HepG2 (cell line): ENCODE data around the gene TPBGL. TPM values are rescaled to one million over a fixed set of nuclear protein-coding genes. Genes with fewer than 3 reads are reported as not detected.

Experiments used
- ATAC-seq: fragments of 200-7000 bp; cut with Tn5 transposase; 3 replicates; pipeline ENCODE4 v1.9.1; 2020; ENCODE audit warnings: mild to moderate bottlenecking, moderate library complexity
- BruUV-seq: library from RNA; stranded (reverse); fragments of 400-500 nt; replicated peaks from 2 replicates; lab custom pipeline; 2021; lab: Mats Ljungman, UMichigan
- CTCF ChIA-PET: fragments of 300-600 bp; formaldehyde crosslinking; extraction: SDS; loops from one replicate; lab custom pipeline; 2021; ENCODE audit warnings: low total read pairs, inconsistent platforms, low intra/inter-chr PET ratio; lab: Yijun Ruan, JAX
- POLR2A ChIA-PET: fragments of 350-600 bp; sonication (Branson Sonifier 250); formaldehyde crosslinking; loops from one replicate; lab custom pipeline; 2020; ENCODE audit warnings: antibody characterized with exemption, inconsistent platforms; lab: Yijun Ruan, JAX
- DNase-seq: peaks from one replicate; pipeline ENCODE4 v3.0.0-alpha.2; 2015; ENCODE audit warnings: low spot score
- FAIRE-seq: peaks from 3 replicates; lab custom pipeline; 2011; peaks lifted over from hg19 to GRCh38; lab: Jason Lieb, UNC
- H2AFZ ChIP-seq: one replicate; pipeline ENCODE4 v1.6.1; 2011; ENCODE audit warnings: low read length, inconsistent platforms
- H3K27ac ChIP-seq: fragments of 300-600 bp; 3 replicates; pipeline ENCODE4 v1.8.0; 2011; ENCODE audit warnings: mixed run types, mild to moderate bottlenecking, mixed read lengths, low read length, inconsistent platforms; ENCODE audit not compliant: insufficient read depth; ENCODE audit errors: extremely low read length
- H3K27me3 ChIP-seq, 2 experiments: fragments of 200-600 bp in 1 of 2; 2 replicates in 1 of 2; 3 replicates in 1 of 2; pipeline versions ENCODE4 v1.6.0 to v1.8.0; 2011; ENCODE audit warnings: low read length in 2 of 2, mild to moderate bottlenecking in 2 of 2, moderate library complexity in 2 of 2, inconsistent platforms in 1 of 2; ENCODE audit not compliant: insufficient read depth in 2 of 2, control insufficient read depth in 1 of 2
- H3K36me3 ChIP-seq, 2 experiments: fragments of 200-600 bp in 1 of 2; replicated peaks in 1 of 2; 2 replicates in 1 of 2; 3 replicates in 1 of 2; pipeline versions ENCODE4 v1.5.1 to v1.8.0; 2011; ENCODE audit warnings: low read length in 2 of 2, inconsistent platforms in 1 of 2; ENCODE audit not compliant: insufficient read depth in 2 of 2, control insufficient read depth in 1 of 2
- H3K4me1 ChIP-seq: 2 replicates; pipeline ENCODE4 v1.5.1; 2012; ENCODE audit warnings: low read length, inconsistent platforms; ENCODE audit not compliant: insufficient read depth
- H3K4me2 ChIP-seq: 2 replicates; pipeline ENCODE4 v1.6.0; 2011; ENCODE audit warnings: low read depth, low read length, inconsistent platforms
- H3K4me3 ChIP-seq, 3 experiments: fragments of 200-600 bp in 1 of 3; sonication (generic), shearing (Covaris generic) in 1 of 3; replicated peaks in 1 of 3; 2 replicates each; pipeline ENCODE4 v1.5.1; 2011 to 2016; ENCODE audit warnings: low read length in 3 of 3, inconsistent platforms in 2 of 3, low read depth in 2 of 3, mild to moderate bottlenecking in 2 of 3, control low read depth in 1 of 3, mixed read lengths in 1 of 3; ENCODE audit not compliant: insufficient read depth in 1 of 3
- H3K79me2 ChIP-seq: one replicate; pipeline ENCODE4 v1.6.1; 2011; ENCODE audit warnings: low read length, inconsistent platforms; ENCODE audit not compliant: insufficient read depth
- H3K9ac ChIP-seq: 2 replicates; pipeline ENCODE4 v1.6.0; 2011; ENCODE audit warnings: mild to moderate bottlenecking, low read depth, low read length, inconsistent platforms; ENCODE audit not compliant: insufficient read depth
- H3K9me3 ChIP-seq: 2 replicates; pipeline ENCODE4 v1.5.1; 2012; ENCODE audit warnings: mild to moderate bottlenecking, low read length
- H4K20me1 ChIP-seq: 2 replicates; pipeline ENCODE4 v1.6.0; 2011; ENCODE audit warnings: inconsistent platforms, mild to moderate bottlenecking, low read length, moderate library complexity; ENCODE audit not compliant: insufficient read depth
- DR1 ChIP-seq: sonication (generic); formaldehyde crosslinking; IDR thresholded peaks from 2 replicates; pipeline ENCODE4 v1.8.0; 2021; ENCODE audit warnings: mild to moderate bottlenecking, missing genetic modification reagents, inconsistent platforms
- GATA4 ChIP-seq: sonication (generic); IDR thresholded peaks from 2 replicates; pipeline ENCODE4 v1.6.1; 2016; ENCODE audit warnings: antibody characterized with exemption, low read depth, borderline replicate concordance
- GTF3A ChIP-seq: sonication (generic); formaldehyde crosslinking; conservative IDR thresholded peaks from 2 replicates; pipeline ENCODE4 v1.4.0; 2020; ENCODE audit warnings: mild to moderate bottlenecking, missing genetic modification reagents
- ZNF792 ChIP-seq: IDR thresholded peaks from 2 replicates; pipeline ENCODE4 v1.6.1; 2016
- WGBS: methylation state at CpG from one replicate; pipeline ENCODE4 v1.1.6; 2017; ENCODE audit warnings: low lambda C conversion rate; 5-methylcytosine and 5-hydroxymethylcytosine counted together
- in situ Hi-C: cut with HindIII; loops from 2 replicates; pipeline ENCODE4 v1.10.0; 2017; ENCODE audit warnings: low pct_unique_long_range_greater_than_20kb; ENCODE audit not compliant: extremely low pct_ligation_motif_present
- intact Hi-C: fragments of 100-400 bp; cut with micrococcal nuclease; formaldehyde crosslinking; loops from one replicate; pipeline ENCODE4 v1.10.0; 2022; ENCODE audit not compliant: unreplicated experiment
- polyA plus RNA-seq, 8 experiments: library from polyadenylated mRNA; depleted of rRNA in 3 of 8; stranded (reverse) in 7 of 8; unstranded in 1 of 8; fragments of >200 nt; fragmentation: Illumina TruSeq in 4 of 8; extraction: Trizol in 4 of 8; gene quantifications; 2 replicates each; pipeline versions ENCODE4 v1.2.1 to v1.2.3, GENCODE V29; 2011 to 2016; ENCODE audit warnings: low read depth in 4 of 8, missing spikeins in 1 of 8, mixed read lengths in 1 of 8; ENCODE audit not compliant: insufficient read depth in 1 of 8
- total RNA-seq, 5 experiments: library from RNA; depleted of rRNA; stranded (reverse); fragments of >200 nt; fragmentation: Illumina TruSeq; extraction: Trizol; gene quantifications; 2 replicates each; pipeline ENCODE4 v1.2.3, GENCODE V29; 2016; ENCODE audit warnings: low read depth in 1 of 5
- TF ChIP-seq, protein P1 (sequence below): sonication (generic); formaldehyde crosslinking; IDR thresholded peaks from 2 replicates; pipeline ENCODE4 v1.4.0; 2020; ENCODE audit warnings: mild to moderate bottlenecking, missing genetic modification reagents
- TF ChIP-seq, protein P2 (sequence below): sonication (generic); formaldehyde crosslinking; IDR thresholded peaks from 2 replicates; pipeline ENCODE4; 2020; ENCODE audit warnings: missing genetic modification reagents, mild to moderate bottlenecking, borderline replicate concordance

TPBGL gene
- total and polyA plus RNA-seq, 2 of the 13 experiments (the other 11 are each of a cell fraction or from before 2014, with no cell fraction given): not detected

DNA sequence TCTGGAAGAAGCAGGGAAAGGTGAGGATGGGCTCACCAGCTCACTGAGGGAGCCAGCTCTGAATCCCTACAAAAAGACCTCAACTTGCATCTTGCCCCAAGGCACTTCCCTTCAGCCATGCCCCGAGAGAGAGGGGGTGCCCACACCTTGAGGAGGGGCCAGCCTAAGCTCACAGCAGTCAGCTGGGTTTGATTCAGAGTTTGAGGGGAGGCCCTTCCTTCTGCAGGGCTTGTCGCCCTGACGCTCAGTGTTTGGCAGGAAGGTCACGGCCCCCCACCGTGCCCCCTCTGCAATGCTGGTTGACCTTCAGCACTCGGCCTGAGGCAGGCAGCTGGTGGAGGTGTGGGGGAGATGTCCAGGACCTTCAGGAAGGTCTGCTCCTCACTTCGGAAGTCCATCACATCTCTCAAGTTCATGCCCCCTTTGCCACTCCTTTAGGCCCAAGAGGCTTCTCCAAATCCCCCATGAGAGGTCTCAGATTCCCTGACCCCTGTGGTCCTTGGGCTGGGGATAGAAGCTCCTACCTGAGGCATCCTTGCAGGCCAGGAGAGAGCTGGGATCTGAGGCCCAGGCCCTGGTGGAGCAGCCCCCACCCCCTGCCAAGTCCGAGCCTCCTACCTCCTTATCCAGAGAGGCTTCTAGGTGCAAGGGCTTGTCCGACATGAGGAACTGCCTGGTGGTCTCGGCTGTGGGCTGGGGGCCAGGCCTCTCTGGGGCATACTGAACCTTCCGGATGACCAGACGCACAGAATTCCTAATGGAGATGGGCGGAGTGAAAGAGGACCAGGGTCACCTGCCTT is 37.6 kb downstream of the TPBGL start:
- 100% methylated on average over 2 of the region's 13 CpGs for WGBS
- no TSS peak for BruUV-seq

More for the DNA sequence above, 37.6 kb downstream of the TPBGL start:
- H3K9ac ChIP-seq: no peak overlapping the region
- FAIRE-seq (no peak), DNase-seq (no peak), ATAC-seq (no peak)
- H3K36me3 ChIP-seq: peaks cover 35 to 67% of the 10 kb centered on the region in 2 experiments
- TF ChIP-seq, protein P1, sequence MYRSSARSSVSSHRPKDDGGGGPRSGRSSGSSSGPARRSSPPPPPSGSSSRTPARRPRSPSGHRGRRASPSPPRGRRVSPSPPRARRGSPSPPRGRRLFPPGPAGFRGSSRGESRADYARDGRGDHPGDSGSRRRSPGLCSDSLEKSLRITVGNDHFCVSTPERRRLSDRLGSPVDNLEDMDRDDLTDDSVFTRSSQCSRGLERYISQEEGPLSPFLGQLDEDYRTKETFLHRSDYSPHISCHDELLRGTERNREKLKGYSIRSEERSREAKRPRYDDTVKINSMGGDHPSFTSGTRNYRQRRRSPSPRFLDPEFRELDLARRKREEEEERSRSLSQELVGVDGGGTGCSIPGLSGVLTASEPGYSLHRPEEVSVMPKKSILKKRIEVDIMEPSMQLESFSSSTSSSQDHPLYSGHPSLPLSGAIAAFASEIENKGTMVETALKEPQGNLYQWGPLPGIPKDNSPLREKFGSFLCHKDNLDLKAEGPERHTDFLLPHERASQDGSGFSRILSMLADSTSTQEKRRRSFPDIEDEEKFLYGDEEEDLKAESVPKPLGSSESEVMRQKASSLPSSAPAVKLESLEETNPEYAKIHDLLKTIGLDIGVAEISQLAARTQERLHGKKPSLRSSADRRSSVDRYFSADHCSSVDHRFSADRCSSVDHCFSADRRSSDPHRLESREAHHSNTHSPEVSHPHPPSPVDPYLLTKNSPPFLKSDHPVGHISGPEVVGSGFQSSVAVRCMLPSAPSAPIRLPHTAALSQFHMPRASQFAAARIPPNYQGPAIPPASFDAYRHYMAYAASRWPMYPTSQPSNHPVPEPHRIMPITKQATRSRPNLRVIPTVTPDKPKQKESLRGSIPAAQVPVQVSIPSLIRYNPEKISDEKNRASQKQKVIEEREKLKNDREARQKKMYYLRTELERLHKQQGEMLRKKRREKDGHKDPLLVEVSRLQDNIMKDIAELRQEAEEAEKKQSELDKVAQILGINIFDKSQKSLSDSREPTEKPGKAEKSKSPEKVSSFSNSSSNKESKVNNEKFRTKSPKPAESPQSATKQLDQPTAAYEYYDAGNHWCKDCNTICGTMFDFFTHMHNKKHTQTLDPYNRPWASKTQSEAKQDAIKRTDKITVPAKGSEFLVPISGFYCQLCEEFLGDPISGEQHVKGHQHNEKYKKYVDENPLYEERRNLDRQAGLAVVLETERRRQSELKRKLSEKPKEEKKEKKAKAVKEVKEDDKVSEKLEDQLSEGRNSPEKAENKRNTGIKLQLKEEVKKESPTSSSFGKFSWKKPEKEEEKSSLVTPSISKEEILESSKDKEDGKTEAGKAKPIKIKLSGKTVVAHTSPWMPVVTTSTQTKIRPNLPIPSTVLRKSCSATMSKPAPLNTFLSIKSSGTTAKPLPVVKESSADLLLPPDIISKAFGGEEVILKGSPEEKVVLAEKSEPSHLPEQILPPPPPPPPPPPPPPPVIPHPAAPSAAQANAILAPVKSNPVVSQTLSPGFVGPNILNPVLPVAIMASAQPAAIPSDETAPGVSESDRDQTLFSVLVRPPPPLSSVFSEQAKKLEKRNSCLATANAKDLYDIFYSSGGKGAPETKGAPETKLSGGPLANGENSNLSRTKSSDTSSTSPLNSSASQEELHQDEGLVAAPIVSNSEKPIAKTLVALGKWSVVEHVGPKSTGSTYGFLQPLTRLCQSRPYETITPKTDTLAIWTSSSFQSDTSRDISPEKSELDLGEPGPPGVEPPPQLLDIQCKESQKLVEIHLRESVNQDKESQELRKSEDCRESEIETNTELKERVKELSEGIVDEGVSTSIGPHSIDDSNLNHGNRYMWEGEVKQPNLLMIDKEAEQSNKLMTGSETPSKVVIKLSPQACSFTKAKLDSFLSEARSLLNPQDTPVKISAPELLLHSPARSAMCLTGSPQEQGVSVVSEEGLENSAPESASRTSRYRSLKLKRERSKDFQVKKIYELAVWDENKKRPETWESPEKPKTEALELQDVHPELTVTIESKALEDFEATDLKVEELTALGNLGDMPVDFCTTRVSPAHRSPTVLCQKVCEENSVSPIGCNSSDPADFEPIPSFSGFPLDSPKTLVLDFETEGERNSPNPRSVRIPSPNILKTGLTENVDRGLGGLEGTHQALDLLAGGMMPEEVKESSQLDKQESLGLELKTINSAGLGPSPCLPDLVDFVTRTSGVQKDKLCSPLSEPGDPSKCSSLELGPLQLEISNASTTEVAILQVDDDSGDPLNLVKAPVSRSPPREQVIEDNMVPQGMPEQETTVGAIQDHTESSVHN (CRISPR knock-in tag): no peak
- TF ChIP-seq DR1 (CRISPR knock-in tag): no peak
- no peak for TF ChIP-seq GTF3A
- no peak for TF ChIP-seq ZNF792
- TF ChIP-seq, protein P2, sequence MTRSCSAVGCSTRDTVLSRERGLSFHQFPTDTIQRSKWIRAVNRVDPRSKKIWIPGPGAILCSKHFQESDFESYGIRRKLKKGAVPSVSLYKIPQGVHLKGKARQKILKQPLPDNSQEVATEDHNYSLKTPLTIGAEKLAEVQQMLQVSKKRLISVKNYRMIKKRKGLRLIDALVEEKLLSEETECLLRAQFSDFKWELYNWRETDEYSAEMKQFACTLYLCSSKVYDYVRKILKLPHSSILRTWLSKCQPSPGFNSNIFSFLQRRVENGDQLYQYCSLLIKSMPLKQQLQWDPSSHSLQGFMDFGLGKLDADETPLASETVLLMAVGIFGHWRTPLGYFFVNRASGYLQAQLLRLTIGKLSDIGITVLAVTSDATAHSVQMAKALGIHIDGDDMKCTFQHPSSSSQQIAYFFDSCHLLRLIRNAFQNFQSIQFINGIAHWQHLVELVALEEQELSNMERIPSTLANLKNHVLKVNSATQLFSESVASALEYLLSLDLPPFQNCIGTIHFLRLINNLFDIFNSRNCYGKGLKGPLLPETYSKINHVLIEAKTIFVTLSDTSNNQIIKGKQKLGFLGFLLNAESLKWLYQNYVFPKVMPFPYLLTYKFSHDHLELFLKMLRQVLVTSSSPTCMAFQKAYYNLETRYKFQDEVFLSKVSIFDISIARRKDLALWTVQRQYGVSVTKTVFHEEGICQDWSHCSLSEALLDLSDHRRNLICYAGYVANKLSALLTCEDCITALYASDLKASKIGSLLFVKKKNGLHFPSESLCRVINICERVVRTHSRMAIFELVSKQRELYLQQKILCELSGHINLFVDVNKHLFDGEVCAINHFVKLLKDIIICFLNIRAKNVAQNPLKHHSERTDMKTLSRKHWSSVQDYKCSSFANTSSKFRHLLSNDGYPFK (CRISPR knock-in tag): no peak
- TF ChIP-seq GATA4: no peak
- no peaks in the 10 kb centered on the region for H3K27me3 ChIP-seq
- H3K79me2 ChIP-seq: no peaks in the 10 kb centered on the region
- in situ Hi-C loops (no loop called here), intact Hi-C loops (no loop called here)
- H3K4me1 ChIP-seq: peaks cover 15% of the 10 kb centered on the region
- CTCF ChIA-PET: no interaction called here
- H3K4me3 ChIP-seq: no peak overlapping the region
- peaks cover 8% of the 10 kb centered on the region; the same call in 1 of the 2 replicates for H4K20me1 ChIP-seq
- POLR2A ChIA-PET: no interaction called here
- no peak overlapping the region for H3K4me2 ChIP-seq
- no peaks in the 10 kb centered on the region for H3K9me3 ChIP-seq
- H2AFZ ChIP-seq: no peak overlapping the region
- H3K27ac ChIP-seq: no peak overlapping the region
